ACC112 (cell line): ENCODE data around the gene CORO2A.

ENCODE experiments used
- H2AFZ ChIP-seq: fragments of 200-600 bp; sonication (generic); one replicate; pipeline ENCODE4 v1.6.0; 2017; ENCODE audit warnings: antibody characterized with exemption, low read length; ENCODE audit not compliant: unreplicated experiment
- H3K27ac ChIP-seq: fragments of 200-600 bp; sonication (generic); 2 replicates; pipeline ENCODE4 v1.5.1; 2014; ENCODE audit warnings: low read depth, mild to moderate bottlenecking, antibody characterized with exemption, low read length, moderate library complexity
- H3K27me3 ChIP-seq: fragments of 200-600 bp; sonication (generic); 2 replicates; pipeline ENCODE4 v1.6.1; 2014; ENCODE audit warnings: mild to moderate bottlenecking, antibody characterized with exemption, low read length, moderate library complexity, mixed read lengths; ENCODE audit not compliant: insufficient read depth
- H3K36me3 ChIP-seq: fragments of 200-600 bp; sonication (generic); 2 replicates; pipeline ENCODE4 v1.6.1; 2016; ENCODE audit warnings: mild to moderate bottlenecking, antibody characterized with exemption, low read length, moderate library complexity, mixed read lengths; ENCODE audit not compliant: insufficient read depth
- H3K4me1 ChIP-seq: fragments of 200-600 bp; sonication (generic); one replicate; pipeline ENCODE4 v1.6.1; 2016; ENCODE audit warnings: low read length, mixed read lengths; ENCODE audit not compliant: insufficient read depth, unreplicated experiment, control insufficient read depth
- H3K4me3 ChIP-seq: fragments of 200-600 bp; sonication (generic); 2 replicates; pipeline ENCODE4 v1.5.1; 2014; ENCODE audit warnings: mild to moderate bottlenecking, low read depth, low read length
- H3K79me2 ChIP-seq: fragments of 200-600 bp; sonication (generic); one replicate; pipeline ENCODE4 v1.6.0; 2016; ENCODE audit warnings: low read length; ENCODE audit not compliant: control insufficient read depth, unreplicated experiment, insufficient read depth

CORO2A gene

DNA sequence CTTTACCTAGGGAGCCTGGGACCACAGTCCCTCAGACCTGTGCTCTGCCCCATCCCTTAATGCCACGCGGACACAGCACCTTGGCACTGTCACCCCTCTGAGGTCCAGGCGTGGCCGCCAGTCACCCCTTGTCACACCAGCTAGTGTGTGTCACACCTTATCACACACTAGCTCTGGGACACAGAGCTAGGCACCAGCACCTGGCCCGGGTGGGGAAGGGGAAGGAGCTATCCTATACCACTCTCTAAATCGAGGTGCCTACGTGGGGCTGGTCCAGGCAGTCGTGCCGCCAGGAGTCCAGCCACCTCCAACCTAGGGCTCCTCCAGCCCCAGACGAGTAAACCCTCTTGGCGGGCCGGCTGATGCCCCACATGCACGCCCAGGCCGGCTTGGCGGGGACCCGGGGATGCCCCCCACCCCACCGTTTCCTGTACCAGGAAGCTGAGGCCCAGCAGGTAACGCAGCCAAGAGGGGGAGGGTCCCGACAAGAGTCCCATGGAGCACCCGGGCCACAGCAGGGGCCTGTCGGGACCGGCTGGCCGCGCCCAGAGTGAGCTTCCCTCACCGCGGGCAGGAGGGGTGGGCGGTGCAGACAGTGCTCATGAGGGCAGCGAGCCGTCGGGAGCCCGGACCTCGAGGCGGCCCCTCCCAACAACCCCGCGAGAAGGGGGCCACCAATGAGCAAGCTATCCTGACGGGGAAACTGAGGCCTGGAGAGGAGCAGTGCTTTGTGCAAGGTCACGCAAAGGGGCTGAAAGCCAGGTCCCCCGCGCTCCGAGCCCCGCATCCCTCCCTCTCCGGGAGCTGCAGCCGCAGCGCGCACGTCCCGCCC, 550 bp downstream of the CORO2A start:
- Histone ChIP-seq H3K36me3 (no peaks in the 10 kb centered on the region), H3K4me1 (no peaks in the 10 kb centered on the region), H3K4me3 (peak overlapping the region; percentile 90), H2AFZ (peak overlapping the region; percentile 3), H3K79me2 (no peaks in the 10 kb centered on the region), H3K27me3 (no peaks in the 10 kb centered on the region), H3K27ac (no peak overlapping the region)

DNA sequence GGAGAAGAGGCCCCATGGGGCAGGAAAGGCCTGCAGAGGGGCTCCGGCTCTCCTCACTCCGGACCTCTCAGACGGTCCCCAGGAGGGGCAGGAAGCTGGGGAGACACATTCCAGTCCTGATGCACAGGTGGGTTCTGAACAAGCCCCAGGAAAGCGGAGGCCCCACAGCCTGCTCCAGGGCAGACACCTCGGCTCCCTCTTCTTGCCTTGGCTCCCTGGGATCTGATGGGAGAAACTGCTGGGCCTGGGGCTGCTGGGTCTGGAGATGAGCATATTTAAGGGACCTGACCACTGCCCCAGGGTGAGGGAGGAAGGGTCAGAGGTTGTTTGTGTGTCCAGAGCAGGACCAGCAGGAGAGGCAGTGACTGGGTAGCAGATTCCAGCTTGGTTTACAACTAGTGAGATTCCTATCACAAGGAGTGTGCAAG, 1.2 kb downstream of the CORO2A start:
- H2AFZ ChIP-seq, result no peak overlapping the region
- no peaks in the 10 kb centered on the region for H3K27me3 ChIP-seq
- H3K36me3 ChIP-seq, result no peaks in the 10 kb centered on the region
- peaks cover under 1% of the 10 kb centered on the region for H3K4me1 ChIP-seq
- no peak overlapping the region for H3K4me3 ChIP-seq
- H3K27ac ChIP-seq, result no peak overlapping the region
- no peaks in the 10 kb centered on the region for H3K79me2 ChIP-seq

DNA sequence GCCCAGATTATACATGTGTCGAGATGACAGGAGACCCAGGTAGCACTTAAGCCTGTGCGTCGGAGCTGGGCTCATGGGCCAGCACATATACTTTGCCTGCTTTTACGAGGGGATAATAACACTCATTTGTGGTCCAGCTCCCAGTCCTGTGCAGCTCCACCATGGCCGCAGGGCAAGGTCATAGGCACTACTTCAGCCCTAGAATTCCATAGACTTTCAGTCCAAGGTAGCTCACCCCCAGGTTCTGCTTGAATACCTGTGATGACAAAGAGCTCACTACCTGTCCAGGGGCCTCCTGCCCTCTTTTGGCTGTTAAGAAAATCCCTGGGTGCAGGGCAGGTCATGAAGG, 1.7 kb downstream of the CORO2A start:
- Histone ChIP-seq H3K4me3 (no peak overlapping the region), H3K27ac (no peak overlapping the region), H3K4me1 (peaks cover 5% of the 10 kb centered on the region), H2AFZ (no peak overlapping the region), H3K79me2 (no peaks in the 10 kb centered on the region), H3K27me3 (no peaks in the 10 kb centered on the region), H3K36me3 (no peaks in the 10 kb centered on the region)

DNA sequence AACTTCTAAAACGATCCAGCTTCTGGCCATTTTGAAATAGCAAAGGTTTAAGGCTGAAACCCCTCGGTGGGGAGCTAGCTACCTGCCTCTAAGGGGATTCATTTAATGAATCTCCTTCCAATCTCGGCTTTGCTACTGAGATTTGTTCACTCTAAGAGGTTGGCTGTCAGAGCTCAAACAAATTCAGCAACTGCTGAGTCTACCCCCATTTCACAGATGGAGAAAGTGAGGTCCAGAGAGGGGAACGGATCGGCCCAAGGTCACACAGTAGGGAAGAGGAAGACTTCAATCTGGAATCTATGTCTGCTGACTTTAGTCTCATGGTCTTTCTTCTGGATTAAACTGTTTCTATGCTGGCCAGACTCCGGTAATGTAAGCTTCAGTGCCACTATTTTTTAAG, 3.0 kb downstream of the CORO2A start:
- no peak overlapping the region for H3K27ac ChIP-seq
- H3K36me3 ChIP-seq, result no peaks in the 10 kb centered on the region
- H3K27me3 ChIP-seq, result no peaks in the 10 kb centered on the region
- no peaks in the 10 kb centered on the region for H3K79me2 ChIP-seq
- no peak overlapping the region for H2AFZ ChIP-seq
- H3K4me3 ChIP-seq, result no peak overlapping the region
- peaks cover 16% of the 10 kb centered on the region for H3K4me1 ChIP-seq

DNA sequence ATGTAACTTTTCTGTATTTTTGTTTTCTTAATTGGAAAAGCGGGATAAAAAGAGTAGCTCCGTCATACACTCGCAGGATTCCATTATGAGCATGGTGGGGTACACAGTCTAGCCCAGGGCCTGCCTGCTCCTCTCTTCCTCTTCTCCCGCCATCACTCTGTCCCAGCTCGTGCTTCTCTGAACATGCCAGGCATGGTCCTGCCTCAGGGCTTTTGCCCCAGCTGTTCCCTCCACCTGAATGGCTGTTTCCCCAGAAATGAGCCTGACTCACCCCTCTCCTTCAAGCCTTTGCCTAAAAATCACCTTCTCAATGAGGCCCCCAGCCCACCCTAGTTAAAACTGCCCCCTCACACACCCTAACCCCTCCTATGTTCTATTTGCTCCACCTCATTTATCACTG, 4.5 kb downstream of the CORO2A start:
- no peaks in the 10 kb centered on the region for H3K27me3 ChIP-seq
- H3K27ac ChIP-seq, result no peak overlapping the region
- peaks cover 16% of the 10 kb centered on the region for H3K4me1 ChIP-seq
- H3K4me3 ChIP-seq, result no peak overlapping the region
- H2AFZ ChIP-seq, result no peak overlapping the region
- H3K36me3 ChIP-seq, result no peaks in the 10 kb centered on the region
- no peaks in the 10 kb centered on the region for H3K79me2 ChIP-seq

DNA sequence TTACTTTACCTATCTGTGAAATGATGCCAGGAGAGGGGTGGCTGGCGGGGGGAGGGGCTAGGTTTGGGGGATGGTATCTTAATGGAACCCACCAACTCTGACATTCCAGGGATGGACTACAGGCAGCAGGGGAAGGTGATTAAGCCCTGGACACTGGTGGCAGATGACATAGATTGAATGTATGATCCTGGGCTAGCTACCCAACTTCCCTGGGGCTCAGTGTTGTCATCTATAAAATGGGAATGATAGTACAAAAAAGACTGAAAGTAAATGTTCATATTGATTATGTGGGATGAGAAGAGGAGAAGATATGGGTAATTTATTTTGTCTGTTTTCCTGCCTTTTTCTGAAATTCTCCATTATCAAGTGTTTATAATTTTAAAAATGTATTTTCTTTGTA, 6.2 kb downstream of the CORO2A start:
- Histone ChIP-seq H3K36me3 (no peaks in the 10 kb centered on the region), H3K4me3 (no peak overlapping the region), H2AFZ (no peak overlapping the region), H3K27ac (no peak overlapping the region), H3K79me2 (no peaks in the 10 kb centered on the region), H3K27me3 (no peaks in the 10 kb centered on the region), H3K4me1 (peaks cover 16% of the 10 kb centered on the region)

DNA sequence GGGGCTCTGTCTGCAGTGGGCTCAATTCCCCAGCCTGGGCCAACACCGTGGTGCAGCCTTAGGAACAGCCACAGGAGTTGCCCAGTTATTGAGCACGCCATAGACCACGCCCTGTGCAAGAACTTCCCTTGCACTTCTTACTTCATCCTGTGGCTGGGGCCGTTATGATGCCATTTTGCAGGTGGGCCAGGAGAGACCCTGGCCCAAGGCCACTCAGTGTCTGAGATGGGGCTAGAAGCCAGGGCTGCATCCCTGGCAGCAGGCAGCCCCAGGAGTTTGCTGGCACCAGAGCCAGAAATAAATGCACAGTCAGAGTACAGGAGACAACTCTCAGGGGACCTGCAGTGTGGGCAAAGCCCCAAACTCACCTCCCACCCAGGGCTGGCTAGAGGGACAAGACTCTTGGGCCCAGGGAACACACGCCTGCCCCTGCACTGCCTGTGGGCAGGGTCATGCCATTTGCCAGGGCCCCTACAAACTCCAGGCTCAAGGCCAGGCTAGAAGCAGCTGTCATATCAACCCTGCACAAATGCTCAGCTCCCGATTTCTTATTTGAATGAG, 6.7 kb downstream of the CORO2A start:
- no peaks in the 10 kb centered on the region for H3K79me2 ChIP-seq
- H3K27ac ChIP-seq, result no peak overlapping the region
- no peak overlapping the region for H2AFZ ChIP-seq
- no peaks in the 10 kb centered on the region for H3K36me3 ChIP-seq
- no peak overlapping the region for H3K4me3 ChIP-seq
- no peaks in the 10 kb centered on the region for H3K27me3 ChIP-seq
- peaks cover 16% of the 10 kb centered on the region for H3K4me1 ChIP-seq

DNA sequence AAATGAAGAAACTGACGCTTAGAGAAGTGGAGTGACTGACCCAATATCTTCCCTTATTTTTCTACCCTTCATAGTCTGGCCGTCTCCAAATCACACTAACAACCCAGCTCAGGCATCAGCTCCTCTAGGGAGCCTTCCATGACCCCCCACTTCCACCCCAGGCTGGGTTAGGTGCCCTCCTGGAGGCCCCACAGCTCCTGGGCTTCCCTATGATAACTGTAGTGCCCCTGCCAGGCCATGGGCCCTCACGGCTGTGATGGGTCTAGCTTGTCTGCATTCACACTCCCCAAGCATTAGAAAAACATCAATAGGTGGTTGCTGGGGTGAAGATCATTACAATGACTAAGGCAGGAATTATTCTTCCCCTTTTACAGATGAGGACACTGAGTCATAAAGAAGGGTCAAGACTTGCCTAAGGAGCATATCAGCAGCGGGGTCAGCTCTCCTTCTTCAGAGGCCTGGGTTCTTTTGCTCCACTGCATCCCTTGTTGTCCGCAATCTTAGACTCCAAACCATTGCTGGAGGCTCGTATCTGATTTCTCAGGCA, 7.3 kb downstream of the CORO2A start:
- Histone ChIP-seq H2AFZ (no peak overlapping the region), H3K27me3 (no peaks in the 10 kb centered on the region), H3K36me3 (no peaks in the 10 kb centered on the region), H3K4me3 (no peak overlapping the region), H3K4me1 (peaks cover 16% of the 10 kb centered on the region), H3K79me2 (no peaks in the 10 kb centered on the region), H3K27ac (no peak overlapping the region)

DNA sequence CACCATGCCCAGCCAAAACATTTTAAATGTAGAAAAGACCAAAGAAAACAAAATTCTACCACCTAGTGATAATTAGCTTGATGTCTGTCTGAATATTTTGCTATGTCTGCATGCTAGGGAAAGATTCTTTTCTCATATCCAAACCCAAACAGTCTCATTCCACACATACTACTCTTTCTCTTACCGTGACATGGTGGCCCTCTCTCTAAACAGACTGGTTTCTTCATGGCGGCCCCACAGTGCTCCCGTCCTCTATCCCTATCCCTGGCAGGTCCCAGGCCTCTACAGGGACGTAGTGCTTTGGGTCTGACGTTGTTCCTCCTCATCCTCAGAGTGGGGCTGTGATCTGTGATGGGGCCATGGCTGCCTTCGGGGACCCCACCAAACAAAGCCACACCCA, 8.1 kb downstream of the CORO2A start:
- Histone ChIP-seq H3K36me3 (no peaks in the 10 kb centered on the region), H3K79me2 (no peaks in the 10 kb centered on the region), H3K4me1 (peaks cover 16% of the 10 kb centered on the region), H2AFZ (no peak overlapping the region), H3K27ac (no peak overlapping the region), H3K4me3 (no peak overlapping the region), H3K27me3 (no peaks in the 10 kb centered on the region)

DNA sequence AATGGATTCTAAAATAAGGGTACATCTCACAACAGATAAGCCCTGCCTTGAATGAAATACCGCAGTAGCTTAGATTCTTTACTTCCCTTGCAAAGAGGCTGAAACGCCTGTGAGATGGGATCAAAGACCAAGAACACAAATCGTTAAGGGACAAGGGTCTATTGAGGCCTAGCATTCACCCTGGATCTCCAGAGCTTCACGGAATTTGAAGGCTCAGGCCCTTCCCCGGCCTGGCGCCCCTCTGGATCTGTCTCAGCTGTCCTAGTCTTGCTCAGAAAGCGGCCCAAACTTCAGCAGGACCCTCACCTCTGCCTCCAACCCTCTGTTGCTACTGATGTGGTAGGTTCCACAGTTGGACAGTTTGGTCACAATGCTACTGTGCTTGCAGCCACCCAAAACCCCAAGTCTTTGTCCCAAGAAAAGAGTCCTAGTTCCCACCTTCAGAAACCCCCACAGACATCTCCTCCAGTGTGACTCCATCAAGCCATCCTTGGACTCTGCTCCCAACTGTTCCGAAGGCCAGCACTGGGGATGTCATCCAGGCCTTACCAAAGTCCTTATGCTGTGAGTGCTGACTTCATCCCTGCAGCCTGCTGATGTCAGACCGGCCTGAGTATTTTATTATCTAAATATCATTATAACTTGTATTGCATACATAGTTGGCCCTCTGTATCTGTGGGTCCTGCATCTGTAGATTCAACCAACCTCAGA, 9.4 kb downstream of the CORO2A start:
- peaks cover 16% of the 10 kb centered on the region for H3K4me1 ChIP-seq
- no peaks in the 10 kb centered on the region for H3K36me3 ChIP-seq
- no peak overlapping the region for H3K4me3 ChIP-seq
- H3K27ac ChIP-seq, result no peak overlapping the region
- no peak overlapping the region for H2AFZ ChIP-seq
- H3K79me2 ChIP-seq, result no peaks in the 10 kb centered on the region
- no peaks in the 10 kb centered on the region for H3K27me3 ChIP-seq
